DMS153 (cell line): ENCODE data around the gene UBC.
A peak's percentile ranks its signal among the peaks of the same experiment; 100 is the strongest.
"Not testable (repeated sequence)": the region's sequence is repeated elsewhere in the genome, so short reads cannot be mapped to it uniquely, and the experiment has no call there.

Source experiments
- DNase-seq: peaks from one replicate; lab custom pipeline; 2025; lab: John Stamatoyannopoulos, UW

The UBC gene

GRCh38 chr12:124915239-124916236, 1.1 kb upstream of the UBC start:
- no peak for DNase-seq

GRCh38 chr12:124913474-124914391, 717 bp downstream of the UBC start:
- DNase-seq: no peak

DNA sequence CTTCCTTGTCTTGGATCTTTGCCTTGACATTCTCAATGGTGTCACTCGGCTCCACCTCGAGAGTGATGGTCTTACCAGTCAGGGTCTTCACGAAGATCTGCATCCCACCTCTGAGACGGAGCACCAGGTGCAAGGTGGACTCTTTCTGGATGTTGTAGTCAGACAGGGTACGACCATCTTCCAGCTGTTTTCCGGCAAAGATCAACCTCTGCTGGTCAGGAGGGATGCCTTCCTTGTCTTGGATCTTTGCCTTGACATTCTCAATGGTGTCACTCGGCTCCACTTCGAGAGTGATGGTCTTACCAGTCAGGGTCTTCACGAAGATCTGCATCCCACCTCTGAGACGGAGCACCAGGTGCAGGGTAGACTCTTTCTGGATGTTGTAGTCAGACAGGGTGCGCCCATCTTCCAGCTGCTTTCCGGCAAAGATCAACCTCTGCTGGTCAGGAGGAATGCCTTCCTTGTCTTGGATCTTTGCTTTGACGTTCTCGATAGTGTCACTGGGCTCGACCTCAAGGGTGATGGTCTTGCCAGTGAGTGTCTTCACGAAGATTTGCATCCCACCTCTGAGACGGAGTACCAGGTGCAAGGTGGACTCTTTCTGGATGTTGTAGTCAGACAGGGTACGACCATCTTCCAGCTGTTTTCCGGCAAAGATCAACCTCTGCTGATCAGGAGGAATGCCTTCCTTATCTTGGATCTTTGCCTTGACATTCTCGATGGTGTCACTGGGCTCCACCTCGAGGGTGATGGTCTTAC, 1.7 kb downstream of the UBC start:
- not testable (repeated sequence) for DNase-seq

- DNase-seq: not testable (repeated sequence)
These were observed 2.9 kb downstream of the UBC start for GRCh38 chr12:124911521-124911920.

GRCh38 chr12:124910561-124911478, 3.6 kb downstream of the UBC start:
- no peak for DNase-seq

DNA sequence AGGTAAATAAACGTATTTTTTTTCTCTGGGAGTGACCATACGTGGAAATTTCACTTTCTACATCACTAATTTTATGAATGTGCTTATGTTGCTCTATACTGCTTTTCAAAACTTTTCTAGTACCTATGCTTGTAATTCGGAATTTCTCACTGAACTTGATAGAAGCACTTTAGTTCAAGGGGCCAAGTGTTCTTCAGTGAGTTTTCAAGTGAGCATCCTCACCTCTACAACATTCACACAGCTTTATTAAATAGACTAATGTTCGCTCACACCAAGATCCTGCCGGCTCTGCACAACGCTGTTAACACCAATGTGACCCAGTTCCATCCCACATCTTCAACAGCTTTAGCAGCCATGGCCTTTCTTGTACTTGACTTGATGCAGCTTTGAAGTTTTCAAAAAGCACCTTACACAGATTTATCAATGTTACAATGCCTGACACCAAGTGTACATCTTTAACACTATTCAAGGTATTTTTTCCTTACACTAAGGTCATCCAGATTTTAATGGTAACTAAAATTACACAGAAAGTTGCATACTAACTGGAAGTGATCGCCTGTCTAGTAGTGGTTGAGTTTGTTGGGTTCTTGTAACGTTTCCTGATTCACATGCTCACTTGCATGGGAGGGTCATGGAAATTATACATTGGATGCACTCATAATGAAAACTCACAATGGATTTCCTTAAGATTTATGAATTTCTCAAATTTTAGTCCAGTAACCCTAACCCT, 4.5 kb downstream of the UBC start:
- DNase-seq: no peak

DNA sequence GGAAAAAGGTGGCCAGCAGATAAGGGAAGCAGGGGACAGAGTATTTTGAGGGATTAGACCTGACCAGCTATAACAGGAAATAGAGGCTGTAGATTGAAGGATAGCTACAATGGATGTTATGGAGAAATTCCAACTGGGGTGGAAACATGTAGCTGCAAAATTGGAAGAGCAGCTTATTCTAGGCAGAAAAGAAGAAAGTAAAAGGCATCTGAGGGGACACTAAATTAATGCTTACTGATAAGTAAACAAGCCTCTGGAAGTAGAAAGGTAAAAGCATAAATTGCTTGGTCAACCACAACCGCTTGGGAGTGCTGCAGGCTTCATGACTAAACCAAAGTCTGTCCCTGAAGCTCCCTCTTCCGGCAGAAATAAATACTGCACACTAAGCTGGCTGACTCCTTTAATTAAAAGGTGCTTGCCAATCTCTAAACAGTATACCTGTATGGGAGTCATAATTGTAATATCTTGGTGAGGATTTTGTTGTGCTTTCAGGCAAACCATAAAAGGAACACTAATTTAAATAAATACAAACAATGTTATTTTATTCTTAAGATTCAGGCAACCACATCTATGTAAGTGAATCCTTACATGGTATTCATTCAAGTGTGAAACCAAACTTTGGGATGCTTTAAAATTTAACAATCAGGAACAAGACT, 7.7 kb downstream of the UBC start:
- DNase-seq: no peak

DNA sequence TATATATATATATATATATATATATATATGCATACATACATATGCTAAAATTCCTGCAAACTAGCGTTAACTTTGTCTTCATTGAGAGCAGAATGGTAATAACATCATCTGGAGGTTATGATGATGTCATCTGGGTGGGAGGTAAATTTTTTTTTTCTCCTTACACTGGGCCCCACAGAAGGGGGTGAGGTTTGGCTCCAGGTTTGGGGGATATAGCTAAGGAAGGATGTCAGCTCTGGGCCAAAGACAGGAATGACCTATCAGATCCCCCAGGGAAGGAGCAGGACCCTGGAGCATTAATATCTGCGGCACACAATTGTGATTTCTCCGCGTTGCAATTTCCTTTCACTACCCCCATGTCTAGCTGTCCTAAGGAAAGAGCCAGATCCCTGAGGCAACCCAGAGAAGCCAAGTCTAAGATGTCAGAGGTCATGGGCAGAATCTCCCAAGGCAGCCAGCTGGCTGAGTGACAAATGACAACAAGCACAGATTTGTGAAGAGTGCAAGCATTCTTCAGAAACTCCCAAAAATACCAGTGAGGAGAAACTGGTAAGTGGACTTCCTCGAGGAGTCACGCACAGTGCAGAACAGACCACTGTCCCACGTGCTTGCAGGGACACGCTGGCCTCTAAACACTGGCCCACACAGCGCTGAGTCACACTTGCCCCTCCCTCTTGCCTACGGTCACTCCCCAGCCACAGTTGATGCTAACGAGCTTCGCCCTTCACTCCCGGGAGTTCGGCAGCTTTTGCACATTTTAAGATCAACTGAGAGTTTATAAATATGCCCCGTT, 9.9 kb downstream of the UBC start:
- no peak for DNase-seq

- no peak for DNase-seq
These were observed 11.5 kb downstream of the UBC start for GRCh38 chr12:124902916-124903315.

GRCh38 chr12:124901003-124901402, 13.4 kb downstream of the UBC start:
- DNase-seq: no peak

GRCh38 chr12:124900345-124900795, 14.1 kb downstream of the UBC start:
- not testable (repeated sequence) for DNase-seq

- DNase-seq: no peak
These were observed 15.5 kb downstream of the UBC start for GRCh38 chr12:124898923-124899294.

GRCh38 chr12:124898200-124898922, 16.1 kb downstream of the UBC start:
- DNase-seq: peak; percentile 57

GRCh38 chr12:124896461-124896860, 18.0 kb downstream of the UBC start:
- no peak for DNase-seq

DNA sequence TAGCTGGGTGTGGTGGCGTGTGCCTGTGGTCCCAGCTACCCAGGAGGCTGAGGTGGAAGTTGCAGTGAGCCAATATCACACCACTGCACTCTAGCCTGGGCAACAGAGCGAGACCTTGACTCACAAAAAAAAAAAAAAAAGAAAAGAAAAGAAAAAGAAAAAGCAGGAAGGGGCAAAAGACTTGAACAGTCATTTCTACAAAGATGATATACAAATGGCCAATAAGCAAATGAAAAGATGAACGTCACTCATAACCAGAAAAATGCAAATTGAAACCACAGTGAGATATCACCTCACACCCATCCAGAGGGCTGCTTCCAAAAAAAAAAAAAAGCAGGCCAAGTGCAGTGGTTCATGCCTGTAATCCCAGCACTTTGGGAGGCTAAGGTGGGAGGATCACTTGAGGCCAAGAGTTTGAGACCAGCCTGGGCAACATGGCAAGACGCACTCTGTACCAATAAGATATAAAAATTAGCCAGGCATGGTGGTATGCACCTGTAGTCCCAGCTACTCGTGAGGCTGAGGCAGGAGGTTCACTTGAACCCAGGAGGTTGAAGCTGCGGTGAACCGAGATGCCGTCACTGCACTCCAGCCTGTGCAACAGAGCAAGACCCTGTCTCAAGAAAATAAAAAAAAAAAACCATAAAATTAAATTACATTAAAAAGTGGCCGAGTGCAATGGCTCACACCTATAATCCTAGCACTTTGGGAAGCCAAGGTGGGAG, 20.5 kb downstream of the UBC start:
- no peak for DNase-seq

DNA sequence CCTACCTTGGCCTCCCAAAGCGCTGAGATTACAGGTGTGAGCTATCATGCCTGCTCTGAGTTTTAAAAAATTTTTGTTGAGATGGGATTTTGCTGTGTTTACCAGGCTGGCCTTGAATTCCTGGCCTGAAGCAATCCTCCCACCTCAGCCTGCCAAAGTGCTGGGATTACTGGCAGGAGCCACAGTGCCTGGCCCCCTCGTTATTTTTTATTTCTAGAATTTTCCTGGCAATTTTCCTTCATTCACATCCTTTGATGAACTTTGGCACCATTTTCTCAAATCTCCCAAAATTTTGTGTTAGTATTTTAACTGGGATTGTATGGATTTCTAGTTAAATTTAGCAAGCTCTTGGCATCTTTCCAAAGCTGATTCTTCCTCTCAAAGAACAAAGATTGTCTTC, 26.2 kb downstream of the UBC start:
- no peak for DNase-seq

GRCh38 chr12:124887766-124888165, 26.7 kb downstream of the UBC start:
- DNase-seq: not testable (repeated sequence)
